GM12873 (cell line): Measurements from ENCODE around the gene PCP4.

Source experiments
- CTCF ChIP-seq: IDR thresholded peaks from 2 replicates; pipeline ENCODE4 v1.5.1; 2012; ENCODE audit warnings: low read depth, mild to moderate bottlenecking, moderate library complexity, low read length, control low read depth; ENCODE audit not compliant: insufficient read depth; ENCODE audit errors: missing control alignments

The PCP4 gene

DNA sequence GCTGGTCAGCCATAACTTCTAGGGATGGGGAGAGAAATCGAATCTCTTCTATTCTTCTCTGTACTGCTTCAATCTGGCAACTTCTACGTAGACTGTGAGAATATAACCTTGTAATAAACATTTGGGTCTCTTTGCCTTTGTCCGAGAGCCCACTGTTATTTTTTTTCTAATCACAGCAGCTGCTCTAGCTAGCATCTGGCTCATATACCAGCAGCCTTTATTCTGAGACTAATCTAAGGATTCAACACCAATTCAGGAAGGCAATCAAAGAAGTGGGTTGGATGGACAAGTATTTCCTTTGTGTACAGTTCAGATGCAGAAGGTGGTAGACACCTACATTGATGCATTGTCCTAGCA, 15.6 kb downstream of the PCP4 start:
- no peak for TF ChIP-seq CTCF

DNA sequence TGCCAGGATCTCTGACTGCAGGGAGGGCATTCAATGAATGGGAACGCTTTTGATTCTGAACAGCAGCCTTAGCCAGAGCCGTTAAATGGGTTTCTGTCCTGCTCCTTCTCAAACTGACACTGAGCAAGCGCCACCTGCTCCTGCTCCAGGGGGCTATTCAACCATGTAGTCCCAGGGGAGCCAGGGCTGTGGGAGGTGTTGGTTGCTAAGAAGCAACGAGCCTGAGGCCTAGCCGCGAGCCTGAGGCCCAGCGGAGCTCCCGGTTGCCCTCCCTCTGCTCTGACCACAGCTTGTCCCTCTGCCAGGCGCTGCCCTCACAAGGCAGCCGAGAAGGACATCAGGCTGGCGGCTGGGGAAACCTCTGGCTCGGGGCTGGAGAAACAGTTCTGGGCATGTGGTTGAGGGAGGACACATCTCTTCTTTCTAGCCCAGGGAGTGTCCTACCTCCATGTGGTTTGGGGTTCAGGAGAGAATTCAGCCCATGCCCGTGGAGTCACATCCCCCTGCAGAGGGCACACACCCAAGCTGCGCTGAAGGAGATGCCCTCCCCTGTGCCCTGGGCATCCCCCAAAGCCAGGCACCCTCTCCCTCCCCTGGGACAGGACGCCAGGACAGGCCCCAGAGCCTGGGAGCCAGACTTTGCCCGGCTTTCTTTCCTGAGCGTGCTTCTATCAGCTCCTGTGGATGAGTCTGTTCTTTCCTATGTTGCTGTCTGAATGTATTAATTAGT, 18.0 kb downstream of the PCP4 start:
- TF ChIP-seq CTCF: no peak

GRCh38 chr21:39888848-39889247, 21.6 kb downstream of the PCP4 start:
- TF ChIP-seq CTCF: no peak

DNA sequence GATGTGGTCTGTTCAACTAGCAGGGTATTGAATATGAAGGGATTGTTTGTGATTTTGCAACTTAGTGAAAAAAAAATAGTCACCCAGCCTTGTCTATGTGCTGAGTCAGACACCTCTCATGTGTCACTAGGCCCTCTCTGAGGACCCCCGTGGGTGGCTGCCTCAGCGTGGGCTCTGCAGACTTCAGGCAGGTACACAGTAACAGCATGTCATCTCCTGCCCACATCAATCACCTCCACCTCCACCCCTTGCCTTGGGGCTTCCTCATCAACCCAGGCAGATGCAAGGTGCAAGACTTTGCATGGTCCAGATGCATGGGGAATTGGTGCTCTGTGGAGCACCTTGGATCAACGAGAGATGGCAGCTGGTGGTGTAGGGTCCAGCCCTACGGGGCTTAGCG, 23.9 kb downstream of the PCP4 start:
- no peak for TF ChIP-seq CTCF

- TF ChIP-seq CTCF: no peak
These were observed 33.3 kb downstream of the PCP4 start for GRCh38 chr21:39900491-39900890.

DNA sequence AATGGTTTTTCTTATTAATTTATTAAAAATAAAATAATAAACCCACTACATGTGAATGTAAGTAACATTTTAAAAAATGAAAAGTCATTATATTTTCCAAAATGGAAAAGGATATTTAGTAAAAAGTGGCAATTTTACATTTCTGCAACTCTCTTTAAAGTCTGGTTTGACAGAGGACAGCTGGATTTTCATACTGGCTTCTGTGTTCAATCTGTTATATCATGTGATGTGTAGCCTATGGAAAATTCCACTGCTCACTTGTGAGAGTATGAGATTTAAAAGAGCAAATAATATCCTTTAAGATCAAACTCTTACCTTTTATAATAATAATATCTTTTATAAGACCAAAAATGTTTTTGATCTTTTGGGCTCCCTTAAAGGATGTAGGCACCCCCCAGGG, 33.7 kb downstream of the PCP4 start:
- no peak for TF ChIP-seq CTCF

- TF ChIP-seq CTCF: no peak
These were observed 35.7 kb downstream of the PCP4 start for GRCh38 chr21:39902986-39903385.

- no peak for TF ChIP-seq CTCF
These were observed 37.2 kb downstream of the PCP4 start for GRCh38 chr21:39904457-39904856.
